Neural cell (in vitro differentiated cells): ENCODE results near the gene UBE2L3. TPM values are rescaled to one million over a fixed set of nuclear protein-coding genes. Genes with fewer than 3 reads are reported as not detected.
A peak's percentile ranks its signal among the peaks of the same experiment; 100 is the strongest.
"Not testable (repeated sequence)": the region's sequence is repeated elsewhere in the genome, so short reads cannot be mapped to it uniquely, and the experiment has no call there.

ENCODE experiments used
- H2AFZ ChIP-seq: fragments of 200-600, 300-800 bp; sonication (generic), shearing (Covaris generic); 2 replicates; pipeline ENCODE4 v1.6.0; 2014; ENCODE audit warnings: low read depth, mild to moderate bottlenecking, antibody characterized with exemption, low read length, moderate library complexity
- H3F3A ChIP-seq: fragments of 200-600 bp; shearing (Covaris generic); 2 replicates; pipeline ENCODE4 v1.6.1; 2016; ENCODE audit warnings: mild to moderate bottlenecking, moderate library complexity, mixed read lengths, antibody characterized with exemption, low read length; ENCODE audit not compliant: insufficient read depth, poor library complexity, severe bottlenecking
- H3K27ac ChIP-seq: fragments of 200-600, 300-800 bp; sonication (generic), shearing (Covaris generic); 2 replicates; pipeline ENCODE4 v1.5.1; 2014; ENCODE audit warnings: mild to moderate bottlenecking, low read length, moderate library complexity
- H3K27me3 ChIP-seq: fragments of 300-800, 200-600 bp; sonication (generic), shearing (Covaris generic); 2 replicates; pipeline ENCODE4 v1.6.0; 2014; ENCODE audit warnings: mild to moderate bottlenecking, low read depth, low read length, moderate library complexity; ENCODE audit not compliant: insufficient read depth
- H3K36me3 ChIP-seq: fragments of 300-800, 200-600 bp; sonication (generic), shearing (Covaris generic); 2 replicates; pipeline ENCODE4 v1.5.1; 2014; ENCODE audit warnings: mild to moderate bottlenecking, antibody characterized with exemption, low read length, moderate library complexity; ENCODE audit not compliant: insufficient read depth
- H3K4me2 ChIP-seq: fragments of 300-800, 200-600 bp; sonication (generic), shearing (Covaris generic); 2 replicates; pipeline ENCODE4 v1.6.0; 2014; ENCODE audit warnings: mild to moderate bottlenecking, low read length
- H3K4me3 ChIP-seq: fragments of 300-800, 200-600 bp; sonication (generic), shearing (Covaris generic); 2 replicates; pipeline ENCODE4 v1.5.1; 2014; ENCODE audit warnings: mild to moderate bottlenecking, low read length, moderate library complexity
- H3K79me2 ChIP-seq: fragments of 200-600 bp; shearing (Covaris generic); replicated peaks from 2 replicates; pipeline ENCODE4 v1.6.0; 2014; ENCODE audit warnings: mild to moderate bottlenecking, low read length, moderate library complexity; ENCODE audit not compliant: insufficient read depth
- H3K9ac ChIP-seq: fragments of 300-800, 200-600 bp; sonication (generic), shearing (Covaris generic); 2 replicates; pipeline ENCODE4 v1.6.1; 2016; ENCODE audit warnings: mild to moderate bottlenecking, low read length, mixed read lengths
- H3K9me2 ChIP-seq: fragments of 200-600 bp; shearing (Covaris generic); 2 replicates; pipeline ENCODE4 v1.6.1; 2016; ENCODE audit warnings: mild to moderate bottlenecking, low read length, mixed read lengths; ENCODE audit not compliant: insufficient read depth
- H3K9me3 ChIP-seq: fragments of 200-600, 300-800 bp; sonication (generic), shearing (Covaris generic); 2 replicates; pipeline ENCODE4 v1.6.1; 2016; ENCODE audit warnings: mild to moderate bottlenecking, mixed run types, low read length, moderate library complexity, mixed read lengths
- H4K20me1 ChIP-seq: fragments of 200-600 bp; shearing (Covaris generic); 2 replicates; pipeline ENCODE4 v1.6.1; 2016; ENCODE audit warnings: mild to moderate bottlenecking, mixed run types; ENCODE audit not compliant: insufficient read depth
- EZH2 ChIP-seq: fragments of 200-600, 300-800 bp; shearing (Covaris generic), sonication (generic); IDR thresholded peaks from 2 replicates; pipeline ENCODE4 v1.6.1; 2014; ENCODE audit warnings: antibody characterized with exemption, low read length, borderline replicate concordance, mild to moderate bottlenecking; ENCODE audit not compliant: insufficient read depth, poor library complexity, severe bottlenecking
- MXI1 ChIP-seq: fragments of 450-650 bp; conservative IDR thresholded peaks from 2 replicates; pipeline ENCODE4 v1.6.1; 2014; ENCODE audit warnings: antibody characterized with exemption, mild to moderate bottlenecking; ENCODE audit not compliant: poor library complexity, severe bottlenecking
- POLR2AphosphoS5 ChIP-seq: IDR thresholded peaks from 2 replicates; pipeline ENCODE4 v1.6.1; 2012
- TAF1 ChIP-seq: IDR thresholded peaks from 2 replicates; pipeline ENCODE4 v1.6.1; 2012; ENCODE audit warnings: low read depth
- polyA minus RNA-seq: library from RNA; depleted of rRNA, polyadenylated mRNA; stranded (reverse); fragments of >200 nt; gene quantifications from 2 replicates; pipeline ENCODE4 v1.2.3, GENCODE V29; 2014
- polyA plus RNA-seq: library from polyadenylated mRNA; depleted of rRNA; stranded (reverse); fragments of >200 nt; gene quantifications from 2 replicates; pipeline ENCODE4 v1.2.3, GENCODE V29; 2014
- TF ChIP-seq, protein P1 (sequence below): IDR thresholded peaks from 2 replicates; pipeline ENCODE4 v1.6.1; 2012; ENCODE audit warnings: borderline replicate concordance

UBE2L3 gene
- polyA plus RNA-seq (42.9 and 49.1 TPM in 2 replicates), polyA minus RNA-seq (39.2 and 46.5 TPM in 2 replicates)

DNA sequence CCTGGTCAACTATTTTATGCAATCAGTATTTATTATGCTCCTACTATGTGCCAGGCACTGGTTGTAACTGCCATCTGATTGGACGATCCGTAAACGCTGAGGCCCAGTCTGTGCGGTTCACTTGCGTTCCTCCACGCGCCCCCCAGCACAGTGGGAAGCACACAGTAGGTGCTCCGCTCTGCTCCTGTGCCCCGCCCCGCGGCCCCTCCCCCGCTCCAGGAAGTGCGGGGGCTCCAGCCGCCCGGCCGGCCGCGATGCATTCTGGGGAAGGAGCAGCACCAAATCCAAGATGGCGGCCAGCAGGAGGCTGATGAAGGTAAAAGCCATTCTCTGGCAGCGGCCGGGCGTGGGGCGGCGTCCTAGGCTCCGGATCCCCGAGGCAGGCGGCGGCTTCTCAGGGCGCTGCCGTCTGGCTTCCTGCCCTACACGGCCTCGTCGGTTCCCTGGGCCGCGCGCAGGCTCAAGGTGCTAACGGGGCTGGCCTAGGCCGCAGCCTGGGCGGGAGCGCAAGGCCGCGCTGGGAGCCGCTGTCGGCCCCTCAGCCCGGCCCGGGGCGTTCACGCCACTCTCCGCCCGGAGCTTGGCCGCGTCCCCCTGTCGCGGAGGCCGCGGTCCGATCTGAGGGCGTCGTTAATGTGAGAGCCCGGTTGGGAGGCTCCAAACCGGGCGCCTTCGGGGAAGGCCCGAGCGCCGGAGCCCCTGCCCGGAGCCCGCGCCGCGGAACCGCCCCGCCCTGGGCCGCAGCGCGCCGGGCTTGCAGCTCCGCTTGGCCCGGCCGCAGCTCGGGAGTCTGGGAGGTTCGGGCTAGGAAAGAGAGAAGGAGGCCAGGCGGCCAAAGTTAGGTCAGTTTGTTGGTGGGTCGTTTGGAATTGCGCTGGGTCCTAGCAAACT, at the start of gene UBE2L3:
UBE2L3 (plus strand) TSS at position 259 of the 891 bp plus-strand sequence; CDS start at position 290, 31 bp downstream.
- Histone ChIP-seq H3K27me3 (no peaks in the 10 kb centered on the region), H3K36me3 (no peaks in the 10 kb centered on the region), H3K4me2 (peak within 1 kb of the TSS; percentile 87), H3K27ac (peak within 1 kb of the TSS; percentile 77), H2AFZ (peak within 1 kb of the TSS; percentile 69), H3K9ac (peak within 1 kb of the TSS; percentile 94), H4K20me1 (peaks cover 6% of the 10 kb centered on the region), H3F3A (no peaks in the 10 kb centered on the region), H3K4me3 (peak within 1 kb of the TSS; percentile 70), H3K79me2 (peaks cover 50% of the 10 kb centered on the region), H3K9me3 (no peaks in the 10 kb centered on the region), H3K9me2 (no peaks in the 10 kb centered on the region)
- peak; percentile 95 for TF ChIP-seq TAF1
- TF ChIP-seq MXI1, result peak; percentile 70
- TF ChIP-seq, protein P1, sequence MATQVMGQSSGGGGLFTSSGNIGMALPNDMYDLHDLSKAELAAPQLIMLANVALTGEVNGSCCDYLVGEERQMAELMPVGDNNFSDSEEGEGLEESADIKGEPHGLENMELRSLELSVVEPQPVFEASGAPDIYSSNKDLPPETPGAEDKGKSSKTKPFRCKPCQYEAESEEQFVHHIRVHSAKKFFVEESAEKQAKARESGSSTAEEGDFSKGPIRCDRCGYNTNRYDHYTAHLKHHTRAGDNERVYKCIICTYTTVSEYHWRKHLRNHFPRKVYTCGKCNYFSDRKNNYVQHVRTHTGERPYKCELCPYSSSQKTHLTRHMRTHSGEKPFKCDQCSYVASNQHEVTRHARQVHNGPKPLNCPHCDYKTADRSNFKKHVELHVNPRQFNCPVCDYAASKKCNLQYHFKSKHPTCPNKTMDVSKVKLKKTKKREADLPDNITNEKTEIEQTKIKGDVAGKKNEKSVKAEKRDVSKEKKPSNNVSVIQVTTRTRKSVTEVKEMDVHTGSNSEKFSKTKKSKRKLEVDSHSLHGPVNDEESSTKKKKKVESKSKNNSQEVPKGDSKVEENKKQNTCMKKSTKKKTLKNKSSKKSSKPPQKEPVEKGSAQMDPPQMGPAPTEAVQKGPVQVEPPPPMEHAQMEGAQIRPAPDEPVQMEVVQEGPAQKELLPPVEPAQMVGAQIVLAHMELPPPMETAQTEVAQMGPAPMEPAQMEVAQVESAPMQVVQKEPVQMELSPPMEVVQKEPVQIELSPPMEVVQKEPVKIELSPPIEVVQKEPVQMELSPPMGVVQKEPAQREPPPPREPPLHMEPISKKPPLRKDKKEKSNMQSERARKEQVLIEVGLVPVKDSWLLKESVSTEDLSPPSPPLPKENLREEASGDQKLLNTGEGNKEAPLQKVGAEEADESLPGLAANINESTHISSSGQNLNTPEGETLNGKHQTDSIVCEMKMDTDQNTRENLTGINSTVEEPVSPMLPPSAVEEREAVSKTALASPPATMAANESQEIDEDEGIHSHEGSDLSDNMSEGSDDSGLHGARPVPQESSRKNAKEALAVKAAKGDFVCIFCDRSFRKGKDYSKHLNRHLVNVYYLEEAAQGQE, result peak; percentile 92
- TF ChIP-seq EZH2, result no peak
- peak; percentile 95 for TF ChIP-seq POLR2AphosphoS5

GRCh38 chr22:21526705-21527500, 40.6 kb upstream of the UBE2L3 start:
- not testable (repeated sequence) for H3K27me3 ChIP-seq, H3K4me2 ChIP-seq, H3K36me3 ChIP-seq, H3K9ac ChIP-seq, H3K79me2 ChIP-seq, H3K27ac ChIP-seq, H3K9me3 ChIP-seq, H2AFZ ChIP-seq, H3K9me2 ChIP-seq, H3K4me3 ChIP-seq, H4K20me1 ChIP-seq, H3F3A ChIP-seq

- H3K27me3 ChIP-seq, H3K79me2 ChIP-seq, H3K9me2 ChIP-seq, H4K20me1 ChIP-seq, H3K36me3 ChIP-seq, H3K27ac ChIP-seq, H3K9ac ChIP-seq, H3K4me3 ChIP-seq, H3K9me3 ChIP-seq, H2AFZ ChIP-seq, H3K4me2 ChIP-seq, H3F3A ChIP-seq: not testable (repeated sequence)
Measured at GRCh38 chr22:21531525-21531924, 36.0 kb upstream of the UBE2L3 start.

DNA sequence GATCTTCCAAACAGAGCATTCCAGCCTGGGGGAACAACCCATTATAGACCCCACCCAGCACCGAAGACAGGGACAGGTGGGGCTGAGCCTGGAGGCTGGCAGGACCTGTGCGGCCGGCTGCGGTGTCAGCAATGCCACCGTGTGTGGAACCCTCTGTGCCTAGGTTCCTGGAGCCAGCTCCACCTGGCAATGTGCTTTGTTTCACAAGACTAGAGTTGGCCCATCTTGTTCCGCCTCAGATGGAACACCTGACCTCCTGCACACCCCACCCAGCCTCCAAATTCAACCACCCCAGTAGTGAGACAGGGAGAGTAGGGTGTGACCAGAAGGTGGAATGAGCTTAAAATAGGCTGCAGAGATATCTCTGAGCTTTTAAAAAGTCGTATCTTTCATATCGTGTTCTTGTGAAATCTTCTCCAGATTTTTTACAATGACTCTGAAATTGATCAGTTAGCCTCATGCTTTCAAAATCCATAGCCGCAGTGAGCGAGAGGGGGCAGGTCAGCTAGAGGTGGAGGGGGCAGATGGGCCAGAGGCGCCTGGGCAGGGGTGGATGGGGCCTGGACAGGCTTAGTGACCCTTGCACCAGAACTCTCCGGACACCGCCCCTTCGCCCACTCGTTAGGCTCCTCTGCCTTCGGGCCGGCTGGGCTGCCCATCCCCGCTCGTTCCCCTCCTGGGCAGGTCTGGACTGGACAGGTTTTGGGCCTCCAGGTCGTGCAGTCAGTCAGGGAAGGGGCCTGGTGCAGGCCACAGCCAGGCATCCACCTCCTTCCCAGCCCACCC, 34.5 kb upstream of the UBE2L3 start:
- not testable (repeated sequence) for H3K27ac ChIP-seq, H3K9ac ChIP-seq, H3K27me3 ChIP-seq, H3K36me3 ChIP-seq, H3K9me2 ChIP-seq, H3K4me2 ChIP-seq, H3K4me3 ChIP-seq, H3F3A ChIP-seq, H4K20me1 ChIP-seq, H2AFZ ChIP-seq, H3K9me3 ChIP-seq, H3K79me2 ChIP-seq

DNA sequence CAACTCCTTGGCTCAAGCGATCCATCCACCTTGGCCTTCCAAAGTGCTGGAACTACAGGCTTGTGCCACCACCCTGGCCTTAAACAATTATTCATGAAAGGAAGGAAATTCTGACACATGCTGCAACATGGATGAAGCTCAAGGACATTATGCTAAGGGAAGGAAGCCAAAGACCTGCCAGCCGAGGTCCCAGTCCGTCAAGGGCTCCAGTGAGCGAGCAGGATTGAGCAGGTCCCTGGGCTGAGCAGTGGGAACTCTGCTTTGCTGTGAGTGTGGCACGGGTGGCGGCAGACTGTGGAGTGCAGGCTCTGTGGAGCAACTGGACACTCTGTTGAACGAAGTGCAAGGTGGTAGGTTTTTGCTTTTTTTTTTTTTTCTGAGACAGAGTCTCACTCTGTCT, 27.7 kb upstream of the UBE2L3 start:
- H3K9me2 ChIP-seq, H3K27ac ChIP-seq, H3F3A ChIP-seq, H3K79me2 ChIP-seq, H4K20me1 ChIP-seq, H3K9ac ChIP-seq, H3K36me3 ChIP-seq, H2AFZ ChIP-seq, H3K4me3 ChIP-seq, H3K9me3 ChIP-seq, H3K27me3 ChIP-seq, H3K4me2 ChIP-seq: not testable (repeated sequence)
